ENCODE results near the gene CRYBG1.

Gene CRYBG1

DNA sequence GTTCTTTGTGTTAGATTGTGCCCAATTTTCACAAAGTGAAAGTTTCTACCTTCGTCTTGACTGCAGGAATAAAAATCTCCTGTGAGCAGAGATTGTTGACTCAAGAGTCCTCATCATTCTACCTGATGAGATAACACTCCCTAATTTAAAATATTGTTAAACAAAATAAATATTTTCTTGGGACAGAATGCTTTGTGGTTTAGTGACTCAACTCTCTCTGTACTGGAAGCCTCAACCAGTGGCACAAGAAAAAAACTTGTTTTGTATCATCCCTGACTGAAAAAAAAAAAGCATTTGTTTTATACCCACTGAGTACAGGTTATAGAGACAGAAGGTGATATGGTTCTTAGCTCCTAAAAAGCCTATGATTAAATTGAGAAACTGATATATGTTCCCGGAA lies 78.9 kb downstream of the CRYBG1 start:
- no peak for DNase-seq (ENCODE audit: extremely low read depth, low read depth)

GRCh38 chr6:106440546-106440945 lies 80.0 kb downstream of the CRYBG1 start:
- TF ChIP-seq, protein P1, sequence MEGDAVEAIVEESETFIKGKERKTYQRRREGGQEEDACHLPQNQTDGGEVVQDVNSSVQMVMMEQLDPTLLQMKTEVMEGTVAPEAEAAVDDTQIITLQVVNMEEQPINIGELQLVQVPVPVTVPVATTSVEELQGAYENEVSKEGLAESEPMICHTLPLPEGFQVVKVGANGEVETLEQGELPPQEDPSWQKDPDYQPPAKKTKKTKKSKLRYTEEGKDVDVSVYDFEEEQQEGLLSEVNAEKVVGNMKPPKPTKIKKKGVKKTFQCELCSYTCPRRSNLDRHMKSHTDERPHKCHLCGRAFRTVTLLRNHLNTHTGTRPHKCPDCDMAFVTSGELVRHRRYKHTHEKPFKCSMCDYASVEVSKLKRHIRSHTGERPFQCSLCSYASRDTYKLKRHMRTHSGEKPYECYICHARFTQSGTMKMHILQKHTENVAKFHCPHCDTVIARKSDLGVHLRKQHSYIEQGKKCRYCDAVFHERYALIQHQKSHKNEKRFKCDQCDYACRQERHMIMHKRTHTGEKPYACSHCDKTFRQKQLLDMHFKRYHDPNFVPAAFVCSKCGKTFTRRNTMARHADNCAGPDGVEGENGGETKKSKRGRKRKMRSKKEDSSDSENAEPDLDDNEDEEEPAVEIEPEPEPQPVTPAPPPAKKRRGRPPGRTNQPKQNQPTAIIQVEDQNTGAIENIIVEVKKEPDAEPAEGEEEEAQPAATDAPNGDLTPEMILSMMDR (IDR thresholded peaks at IDR 0.05; ENCODE audit: low read depth, low read length): no peak
- no peak for DNase-seq (ENCODE audit: extremely low read depth, low read depth)

More for the DNA sequence above, 78.9 kb downstream of the CRYBG1 start:
- TF ChIP-seq, protein P1 (IDR thresholded peaks at IDR 0.05; ENCODE audit: low read depth, low read length): no peak

GRCh38 chr6:106442395-106442794 lies 81.9 kb downstream of the CRYBG1 start:
- TF ChIP-seq, protein P1 (IDR thresholded peaks at IDR 0.05; ENCODE audit: low read depth, low read length): no peak
- DNase-seq (ENCODE audit: extremely low read depth, low read depth): no peak

- TF ChIP-seq, protein P1 (IDR thresholded peaks at IDR 0.05; ENCODE audit: low read depth, low read length): peak; percentile 68
- DNase-seq (ENCODE audit: extremely low read depth, low read depth): peak; percentile 34
These were observed 84.4 kb downstream of the CRYBG1 start for GRCh38 chr6:106444777-106445507.

DNA sequence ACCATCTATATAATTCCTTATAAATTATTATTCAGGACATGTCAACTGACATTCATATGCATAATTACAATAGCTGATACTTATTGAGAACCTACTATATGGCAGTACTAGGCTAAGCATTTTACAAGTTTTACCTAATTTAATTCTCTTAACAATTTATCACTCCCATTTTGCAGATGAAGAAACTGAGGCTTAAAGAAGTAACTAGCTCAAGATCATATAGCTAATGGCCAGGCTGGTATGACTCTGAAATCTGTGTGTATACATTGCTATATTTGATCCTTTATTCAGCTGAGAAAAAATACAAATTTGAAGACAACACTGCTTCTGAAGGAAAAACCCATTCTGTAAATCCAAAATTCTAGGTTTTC lies 85.0 kb downstream of the CRYBG1 start:
- no peak for DNase-seq (ENCODE audit: extremely low read depth, low read depth)
- TF ChIP-seq, protein P1 (IDR thresholded peaks at IDR 0.05; ENCODE audit: low read depth, low read length): no peak; the same call in 1 of the 2 replicates

DNA sequence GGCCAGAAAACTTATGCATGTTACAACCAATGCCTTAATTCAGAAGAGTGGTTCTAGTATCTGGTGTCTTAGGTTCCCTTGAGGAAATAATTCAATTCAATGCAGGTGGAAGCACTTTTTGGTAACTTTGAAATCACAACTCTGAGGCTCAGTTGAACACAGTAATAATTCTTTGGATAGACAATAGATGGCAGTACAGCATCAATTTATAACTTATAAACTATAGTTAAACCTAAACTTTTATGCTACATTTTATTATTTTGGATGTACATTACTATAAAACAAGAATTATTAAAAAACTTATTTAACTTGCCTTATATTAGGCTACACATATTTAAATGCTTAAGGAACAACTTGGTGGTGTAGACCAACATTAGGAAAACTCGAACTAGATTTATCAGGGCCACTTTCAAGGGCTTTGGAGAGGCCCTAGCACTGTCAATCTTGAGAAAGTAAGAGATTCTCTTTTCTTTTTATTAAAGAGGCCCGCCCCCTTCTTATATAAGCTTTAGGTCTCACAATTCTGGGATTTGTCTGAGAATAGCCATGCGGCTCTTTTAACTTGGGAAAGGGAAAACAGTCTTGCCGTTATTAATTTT lies 85.9 kb downstream of the CRYBG1 start:
- TF ChIP-seq, protein P1 (IDR thresholded peaks at IDR 0.05; ENCODE audit: low read depth, low read length): peak; percentile 37

GRCh38 chr6:106446983-106447382 lies 86.5 kb downstream of the CRYBG1 start:
- DNase-seq (ENCODE audit: extremely low read depth, low read depth): no peak
- TF ChIP-seq, protein P1 (IDR thresholded peaks at IDR 0.05; ENCODE audit: low read depth, low read length): no peak

More for the DNA sequence above, 85.9 kb downstream of the CRYBG1 start:
- no peak for DNase-seq (ENCODE audit: extremely low read depth, low read depth)

Data from AG09319 (cell line).